Measurements from ENCODE around the gene DUSP1. TPM values are rescaled to one million over a fixed set of nuclear protein-coding genes. Genes with fewer than 3 reads are reported as not detected.

Gene DUSP1
- total and polyA plus RNA-seq, 9 of the 15 experiments (the other 6 are each of a cell fraction or from before 2014, with no cell fraction given): 2.1 to 14.2 (median 8.5) TPM

DNA sequence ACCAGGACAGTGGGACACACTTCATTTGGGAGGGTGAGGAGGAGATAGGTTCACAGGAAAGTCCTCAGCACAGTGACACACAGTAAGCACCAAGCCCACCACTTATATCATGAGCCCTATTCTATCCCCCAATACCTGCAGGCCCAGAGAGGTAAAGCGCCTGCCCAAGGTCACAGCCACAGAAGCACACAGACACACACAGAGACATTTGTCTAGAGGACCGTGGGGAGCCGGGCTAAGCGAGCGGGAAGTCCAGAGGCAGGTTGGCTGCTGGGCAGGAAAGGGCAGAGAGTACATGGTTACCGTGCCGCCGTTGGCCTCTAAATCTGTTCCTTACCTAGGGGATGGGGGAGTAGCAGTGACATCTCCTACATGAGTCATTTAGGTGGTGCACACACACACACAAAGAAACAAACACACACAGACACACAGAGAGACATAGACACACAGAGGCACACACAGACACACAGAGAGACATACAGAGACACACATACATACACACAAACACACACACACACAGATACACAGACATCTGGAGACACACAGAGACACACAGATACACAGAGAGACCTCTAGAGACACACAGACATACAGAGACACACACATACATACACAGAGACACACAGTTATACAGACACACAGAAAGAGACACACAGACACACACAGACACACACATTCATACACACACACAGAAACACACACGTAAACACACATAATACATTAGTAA is 15.9 kb upstream of the DUSP1 start (continued):
- TF ChIP-seq MYBL2 (IDR thresholded peaks at IDR 0.05; ENCODE audit: low read depth) (no peak), MYBL2 (CRISPR knock-in tag; IDR thresholded peaks at IDR 0.05; ENCODE audit: borderline replicate concordance) (no peak), YY1 (IDR thresholded peaks at IDR 0.05; ENCODE audit: borderline replicate concordance in 1 of 3, control insufficient read depth in 1 of 3, extremely low read depth in 1 of 3, insufficient read depth in 3 of 3, insufficient read length in 1 of 3, insufficient replicate concordance in 2 of 3, low read depth in 1 of 3, low read length in 2 of 3) (no peak), SMARCE1 (IDR thresholded peaks at IDR 0.05) (peak; percentile 57; the same call in 1 of the 2 replicates), RB1 (IDR thresholded peaks at IDR 0.05; ENCODE audit: low read depth) (no peak), PHB2 (IDR thresholded peaks at IDR 0.05; ENCODE audit: low read depth) (peak; percentile 44; the same call in 1 of the 2 replicates), HIVEP1 (CRISPR knock-in tag; IDR thresholded peaks at IDR 0.05) (no peak), PHF21A (IDR thresholded peaks at IDR 0.05; ENCODE audit: borderline replicate concordance, low read depth) (peak; percentile 32; the same call in 1 of the 2 replicates), MTA2 (IDR thresholded peaks at IDR 0.05; ENCODE audit: low read depth) (0 out of 2 replicates have a peak, but pooled peaks have one; percentile 17), RBM39 (optimal IDR thresholded peaks at IDR 0.05; ENCODE audit: low read depth, low read length) (no peak), NR2C2 (CRISPR knock-in tag; IDR thresholded peaks at IDR 0.05) (no peak), NR2C2 (tag; IDR thresholded peaks at IDR 0.05) (no peak), ELF4 (CRISPR knock-in tag; IDR thresholded peaks at IDR 0.05) (peak; percentile 57; the same call in 1 of the 2 replicates), SUPT5H (IDR thresholded peaks at IDR 0.05) (0 out of 2 replicates have a peak, but pooled peaks have one; percentile 25), MCM7 (IDR thresholded peaks at IDR 0.05) (peak in 1 of 2 experiments; percentile 83; a peak in 1 of 4 replicates), SIN3B (IDR thresholded peaks at IDR 0.05; ENCODE audit: low read depth) (no peak), U2AF2 (optimal IDR thresholded peaks at IDR 0.05; ENCODE audit: low read depth, low read length) (no peak), CREB1 (IDR thresholded peaks at IDR 0.05) (no peak), CREB1 (CRISPR knock-in tag; IDR thresholded peaks at IDR 0.05) (no peak), RBM34 (IDR thresholded peaks at IDR 0.05; ENCODE audit: borderline replicate concordance, insufficient read depth, low read length) (no peak), FIP1L1 (IDR thresholded peaks at IDR 0.05; ENCODE audit: low read depth, low read length, poor library complexity, severe bottlenecking) (no peak), ZNF316 (IDR thresholded peaks at IDR 0.05) (peak; percentile 3; the same call in 1 of the 2 replicates), TSC22D4 (tag; IDR thresholded peaks at IDR 0.05) (peak; percentile 80; the same call in 1 of the 2 replicates), BMI1 (IDR thresholded peaks at IDR 0.05; ENCODE audit: low read length) (no peak)
- TF ChIP-seq, protein P1, sequence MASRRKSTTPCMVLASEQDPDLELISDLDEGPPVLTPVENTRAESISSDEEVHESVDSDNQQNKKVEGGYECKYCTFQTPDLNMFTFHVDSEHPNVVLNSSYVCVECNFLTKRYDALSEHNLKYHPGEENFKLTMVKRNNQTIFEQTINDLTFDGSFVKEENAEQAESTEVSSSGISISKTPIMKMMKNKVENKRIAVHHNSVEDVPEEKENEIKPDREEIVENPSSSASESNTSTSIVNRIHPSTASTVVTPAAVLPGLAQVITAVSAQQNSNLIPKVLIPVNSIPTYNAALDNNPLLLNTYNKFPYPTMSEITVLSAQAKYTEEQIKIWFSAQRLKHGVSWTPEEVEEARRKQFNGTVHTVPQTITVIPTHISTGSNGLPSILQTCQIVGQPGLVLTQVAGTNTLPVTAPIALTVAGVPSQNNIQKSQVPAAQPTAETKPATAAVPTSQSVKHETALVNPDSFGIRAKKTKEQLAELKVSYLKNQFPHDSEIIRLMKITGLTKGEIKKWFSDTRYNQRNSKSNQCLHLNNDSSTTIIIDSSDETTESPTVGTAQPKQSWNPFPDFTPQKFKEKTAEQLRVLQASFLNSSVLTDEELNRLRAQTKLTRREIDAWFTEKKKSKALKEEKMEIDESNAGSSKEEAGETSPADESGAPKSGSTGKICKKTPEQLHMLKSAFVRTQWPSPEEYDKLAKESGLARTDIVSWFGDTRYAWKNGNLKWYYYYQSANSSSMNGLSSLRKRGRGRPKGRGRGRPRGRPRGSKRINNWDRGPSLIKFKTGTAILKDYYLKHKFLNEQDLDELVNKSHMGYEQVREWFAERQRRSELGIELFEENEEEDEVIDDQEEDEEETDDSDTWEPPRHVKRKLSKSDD (conservative IDR thresholded peaks at IDR 0.05; ENCODE audit: low read length): no peak
- TF ChIP-seq, protein P2, sequence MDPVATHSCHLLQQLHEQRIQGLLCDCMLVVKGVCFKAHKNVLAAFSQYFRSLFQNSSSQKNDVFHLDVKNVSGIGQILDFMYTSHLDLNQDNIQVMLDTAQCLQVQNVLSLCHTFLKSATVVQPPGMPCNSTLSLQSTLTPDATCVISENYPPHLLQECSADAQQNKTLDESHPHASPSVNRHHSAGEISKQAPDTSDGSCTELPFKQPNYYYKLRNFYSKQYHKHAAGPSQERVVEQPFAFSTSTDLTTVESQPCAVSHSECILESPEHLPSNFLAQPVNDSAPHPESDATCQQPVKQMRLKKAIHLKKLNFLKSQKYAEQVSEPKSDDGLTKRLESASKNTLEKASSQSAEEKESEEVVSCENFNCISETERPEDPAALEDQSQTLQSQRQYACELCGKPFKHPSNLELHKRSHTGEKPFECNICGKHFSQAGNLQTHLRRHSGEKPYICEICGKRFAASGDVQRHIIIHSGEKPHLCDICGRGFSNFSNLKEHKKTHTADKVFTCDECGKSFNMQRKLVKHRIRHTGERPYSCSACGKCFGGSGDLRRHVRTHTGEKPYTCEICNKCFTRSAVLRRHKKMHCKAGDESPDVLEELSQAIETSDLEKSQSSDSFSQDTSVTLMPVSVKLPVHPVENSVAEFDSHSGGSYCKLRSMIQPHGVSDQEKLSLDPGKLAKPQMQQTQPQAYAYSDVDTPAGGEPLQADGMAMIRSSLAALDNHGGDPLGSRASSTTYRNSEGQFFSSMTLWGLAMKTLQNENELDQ (CRISPR knock-in tag; IDR thresholded peaks at IDR 0.05; ENCODE audit: borderline replicate concordance): no peak
